ENCODE data around the gene TRIM38. TPM values are rescaled to one million over a fixed set of nuclear protein-coding genes. Genes with fewer than 3 reads are reported as not detected.

Gene TRIM38
- total RNA-seq, 4 donors from 2014 or later = 9.4 to 14.4 (median 9.9) TPM

DNA sequence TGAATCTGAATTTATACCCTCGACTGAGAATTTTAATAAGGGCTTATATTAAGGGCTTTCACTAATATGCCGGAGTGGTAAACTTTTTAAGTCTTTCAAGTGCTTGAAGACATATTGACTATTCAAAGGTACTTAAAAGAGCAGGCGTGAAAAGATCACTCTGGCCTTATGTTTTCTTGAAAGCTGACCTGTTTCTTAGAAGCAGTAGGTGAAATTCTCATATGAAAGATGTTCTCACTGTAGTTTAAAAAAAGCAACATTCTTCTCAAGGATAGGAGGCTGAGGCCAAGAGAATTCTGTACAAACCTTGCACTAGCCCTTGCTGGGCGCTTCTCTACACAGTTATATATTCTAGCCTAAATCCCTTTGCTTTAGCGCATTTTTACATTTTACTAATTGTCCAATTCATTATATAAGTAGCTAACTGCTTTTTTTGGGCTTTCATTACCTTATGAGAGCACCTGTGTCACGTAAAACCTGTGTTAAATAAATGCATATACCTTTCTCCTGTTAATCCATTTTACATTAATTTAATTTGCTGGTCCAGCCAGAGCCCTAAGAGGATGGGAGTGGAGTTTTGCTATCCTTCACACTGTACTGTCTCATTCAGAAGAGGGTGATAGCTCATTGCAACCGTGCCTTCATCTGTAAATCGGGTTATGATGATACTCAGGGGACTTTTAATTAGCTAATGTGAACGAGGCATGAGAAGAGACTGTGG is 65.0 kb downstream of the TRIM38 start:
- 54 to 74% methylated on average over 7 to 9 of the region's 9 CpGs for WGBS, 2 donors (ENCODE audit: low coverage in 1 of 2)
- Histone ChIP-seq H3K9me3 (no peaks in the 10 kb centered on the region), H3K27ac (peak overlapping the region; percentile 90 to 98 (median 96)), H3K4me3 (peak overlapping the region; percentile 48 to 66 (median 55)), H3K4me1 (peaks cover 0 to 33% (median 27%) of the 10 kb centered on the region in 4 donors), H3K27me3 (no peaks in the 10 kb centered on the region), H3K36me3 (no peaks in the 10 kb centered on the region)
- in situ Hi-C loops (cut with MboI; ENCODE audit: low pct_ligation_motif_present in 1 of 4, low pct_unique_long_range_greater_than_20kb in 1 of 4, low sequenced_read_pairs in 3 of 4) (loop anchor here in 3 of 4 donors (10.0 to 25.0 kb wide), 3 partner anchors 177 to 1785 kb away; a partner anchor contains a TSS), intact Hi-C loops (cut with DNase I; ENCODE audit: low total_unique reads) (no loop called here)
- DNase-seq = no peak
- TF ChIP-seq POLR2A (IDR thresholded peaks at IDR 0.05) = no peak

DNA sequence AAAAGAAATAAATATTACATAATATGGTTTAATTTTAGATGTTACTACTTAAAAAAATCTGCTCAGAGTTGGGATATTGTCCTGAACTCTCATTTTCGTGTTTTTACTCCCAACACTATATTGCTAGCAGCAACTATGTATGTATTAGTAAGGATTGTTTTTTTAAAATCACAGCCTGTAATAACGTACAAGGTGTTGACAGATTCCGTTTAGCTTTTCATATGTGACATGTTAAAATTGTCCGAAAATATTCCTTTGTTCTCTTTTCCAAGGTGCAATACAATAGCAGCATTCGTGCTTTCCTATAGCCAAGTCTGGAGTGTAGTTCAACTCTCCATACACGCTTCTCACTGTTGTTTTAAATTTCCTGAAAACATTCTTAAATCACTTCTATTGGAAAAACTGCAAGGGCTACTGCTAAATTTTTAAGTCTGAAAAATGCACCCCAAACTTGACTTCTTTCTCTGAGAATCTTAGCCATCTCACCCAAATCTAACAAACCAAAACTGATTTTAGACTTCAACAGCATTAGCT is 65.7 kb downstream of the TRIM38 start:
- H3K27me3 ChIP-seq = no peaks in the 10 kb centered on the region
- H3K36me3 ChIP-seq = no peaks in the 10 kb centered on the region
- no peaks in the 10 kb centered on the region for H3K9me3 ChIP-seq
- H3K4me3 ChIP-seq = no peak overlapping the region
- peak overlapping the region in 3 of 4 donors; percentile 90 to 97 (median 96) for H3K27ac ChIP-seq
- TF ChIP-seq EP300 (IDR thresholded peaks at IDR 0.05; ENCODE audit: low read depth) = no peak
- TF ChIP-seq POLR2AphosphoS5 (IDR thresholded peaks at IDR 0.05) = no peak
- TF ChIP-seq CTCF (IDR thresholded peaks at IDR 0.05) = no peak
- TF ChIP-seq POLR2A (IDR thresholded peaks at IDR 0.05) = no peak
- WGBS, 2 donors (ENCODE audit: low coverage in 1 of 2) = 92% methylated on average over 6 of the region's 6 CpGs
- intact Hi-C loops (cut with DNase I; ENCODE audit: low total_unique reads) (no loop called here), in situ Hi-C loops (cut with MboI; ENCODE audit: low pct_ligation_motif_present in 1 of 4, low pct_unique_long_range_greater_than_20kb in 1 of 4, low sequenced_read_pairs in 3 of 4) (loop anchor here in 3 of 4 donors (10.0 to 25.0 kb wide), 3 partner anchors 177 to 1784 kb away; a partner anchor contains a TSS)
- H3K4me1 ChIP-seq = peaks cover 0 to 40% (median 31%) of the 10 kb centered on the region in 4 donors
- DNase-seq = no peak

- TF ChIP-seq POLR2AphosphoS5 (IDR thresholded peaks at IDR 0.05) (no peak), POLR2A (IDR thresholded peaks at IDR 0.05) (no peak), CTCF (IDR thresholded peaks at IDR 0.05) (no peak), EP300 (IDR thresholded peaks at IDR 0.05; ENCODE audit: low read depth) (no peak)
- Histone ChIP-seq H3K4me3 (no peak overlapping the region), H3K36me3 (no peaks in the 10 kb centered on the region), H3K27ac (no peak overlapping the region), H3K9me3 (no peaks in the 10 kb centered on the region), H3K4me1 (peaks cover 0 to 43% (median 33%) of the 10 kb centered on the region in 4 donors), H3K27me3 (no peaks in the 10 kb centered on the region)
- in situ Hi-C loops (cut with MboI; ENCODE audit: low pct_ligation_motif_present in 1 of 4, low pct_unique_long_range_greater_than_20kb in 1 of 4, low sequenced_read_pairs in 3 of 4) (loop anchor here in 3 of 4 donors (10.0 to 25.0 kb wide), 3 partner anchors 176 to 1783 kb away; a partner anchor contains a TSS), intact Hi-C loops (cut with DNase I; ENCODE audit: low total_unique reads) (no loop called here)
- DNase-seq = no peak
- 84 to 92% methylated on average over 7 to 10 of the region's 10 CpGs for WGBS, 2 donors (ENCODE audit: low coverage in 1 of 2)
These were observed 66.4 kb downstream of the TRIM38 start for GRCh38 chr6:26028746-26029569.

GRCh38 chr6:26029570-26029856 is 66.9 kb downstream of the TRIM38 start:
- Histone ChIP-seq H3K27me3 (no peaks in the 10 kb centered on the region), H3K36me3 (no peaks in the 10 kb centered on the region), H3K4me3 (no peak overlapping the region), H3K4me1 (peaks cover 0 to 46% (median 36%) of the 10 kb centered on the region in 4 donors), H3K9me3 (no peaks in the 10 kb centered on the region), H3K27ac (no peak overlapping the region)
- in situ Hi-C loops (cut with MboI; ENCODE audit: low pct_ligation_motif_present in 1 of 4, low pct_unique_long_range_greater_than_20kb in 1 of 4, low sequenced_read_pairs in 3 of 4) = loop anchor here in 3 of 4 donors (10.0 to 25.0 kb wide), 3 partner anchors 175 to 1783 kb away; a partner anchor contains a TSS
- intact Hi-C loops (cut with DNase I; ENCODE audit: low total_unique reads) = no loop called here
- DNase-seq = no peak
- TF ChIP-seq POLR2AphosphoS5 (IDR thresholded peaks at IDR 0.05) = no peak

Data from transverse colon (tissue), 4 donors.